Neutrophil (primary cell): Measurements from ENCODE around the gene EIF3F.
A peak's percentile ranks its signal among the peaks of the same experiment; 100 is the strongest.
"Not testable (repeated sequence)": the region's sequence is repeated elsewhere in the genome, so short reads cannot be mapped to it uniquely, and the experiment has no call there.

ENCODE experiments used
- H3K27ac ChIP-seq: fragments of 200-600 bp; sonication (generic); 2 replicates; pipeline ENCODE4 v1.5.1; 2016; ENCODE audit warnings: mild to moderate bottlenecking, moderate library complexity
- H3K27me3 ChIP-seq: fragments of 200-600 bp; sonication (generic); 2 replicates; pipeline ENCODE4 v1.6.0; 2016; ENCODE audit warnings: mild to moderate bottlenecking
- H3K36me3 ChIP-seq: fragments of 200-600 bp; sonication (generic); 2 replicates; pipeline ENCODE4 v1.5.1; 2017
- H3K4me1 ChIP-seq, 2 experiments: fragments of 200-600 bp in 1 of 2; sonication (generic) in 1 of 2; 1 replicate in 1 of 2; 2 replicates in 1 of 2; pipeline versions ENCODE4 v1.5.1 to v1.6.1; 2013 to 2016; ENCODE audit warnings: low read depth in 1 of 2, low read length in 1 of 2, mild to moderate bottlenecking in 1 of 2, moderate library complexity in 1 of 2; ENCODE audit not compliant: control insufficient read depth in 1 of 2, insufficient read depth in 1 of 2
- H3K4me3 ChIP-seq, 2 experiments: fragments of 200-600 bp in 1 of 2; sonication (generic) in 1 of 2; 1 replicate in 1 of 2; 2 replicates in 1 of 2; pipeline ENCODE4 v1.5.1; 2013 to 2016; ENCODE audit warnings: low read depth in 1 of 2, low read length in 1 of 2, mild to moderate bottlenecking in 1 of 2, moderate library complexity in 1 of 2
- H3K9me3 ChIP-seq: fragments of 200-600 bp; sonication (generic); 2 replicates; pipeline ENCODE4 v1.5.1; 2016
- CTCF ChIP-seq: fragments of 200-600 bp; sonication (generic); IDR thresholded peaks from 2 replicates; pipeline ENCODE4 v1.5.1; 2016; ENCODE audit warnings: antibody characterized with exemption

EIF3F gene

GRCh38 chr11:7977232-7977917 lies 9.8 kb upstream of the EIF3F start:
- Histone ChIP-seq H3K27me3 (peaks cover 17% of the 10 kb centered on the region), H3K9me3 (no peaks in the 10 kb centered on the region), H3K36me3 (no peaks in the 10 kb centered on the region), H3K4me3 (no peak overlapping the region), H3K4me1 (no peaks in the 10 kb centered on the region), H3K27ac (no peak overlapping the region)
- no peak for TF ChIP-seq CTCF

- Histone ChIP-seq H3K27me3 (peaks cover 35% of the 10 kb centered on the region), H3K36me3 (no peaks in the 10 kb centered on the region), H3K4me3 (no peak overlapping the region)
These were observed 5.4 kb upstream of the EIF3F start for GRCh38 chr11:7981619-7982157.

GRCh38 chr11:7982582-7983119 lies 4.5 kb upstream of the EIF3F start:
- H3K27ac ChIP-seq = no peak overlapping the region
- no peak overlapping the region for H3K4me3 ChIP-seq
- no peaks in the 10 kb centered on the region for H3K9me3 ChIP-seq
- peaks cover 35% of the 10 kb centered on the region for H3K27me3 ChIP-seq
- TF ChIP-seq CTCF = no peak
- H3K36me3 ChIP-seq = no peaks in the 10 kb centered on the region
- peaks cover 9 to 10% of the 10 kb centered on the region in 2 experiments for H3K4me1 ChIP-seq

More at GRCh38 chr11:7981619-7982157, 5.4 kb upstream of the EIF3F start:
- peaks cover 7 to 8% of the 10 kb centered on the region in 2 experiments for H3K4me1 ChIP-seq
- no peak overlapping the region for H3K27ac ChIP-seq
- TF ChIP-seq CTCF = no peak
- H3K9me3 ChIP-seq = no peaks in the 10 kb centered on the region

DNA sequence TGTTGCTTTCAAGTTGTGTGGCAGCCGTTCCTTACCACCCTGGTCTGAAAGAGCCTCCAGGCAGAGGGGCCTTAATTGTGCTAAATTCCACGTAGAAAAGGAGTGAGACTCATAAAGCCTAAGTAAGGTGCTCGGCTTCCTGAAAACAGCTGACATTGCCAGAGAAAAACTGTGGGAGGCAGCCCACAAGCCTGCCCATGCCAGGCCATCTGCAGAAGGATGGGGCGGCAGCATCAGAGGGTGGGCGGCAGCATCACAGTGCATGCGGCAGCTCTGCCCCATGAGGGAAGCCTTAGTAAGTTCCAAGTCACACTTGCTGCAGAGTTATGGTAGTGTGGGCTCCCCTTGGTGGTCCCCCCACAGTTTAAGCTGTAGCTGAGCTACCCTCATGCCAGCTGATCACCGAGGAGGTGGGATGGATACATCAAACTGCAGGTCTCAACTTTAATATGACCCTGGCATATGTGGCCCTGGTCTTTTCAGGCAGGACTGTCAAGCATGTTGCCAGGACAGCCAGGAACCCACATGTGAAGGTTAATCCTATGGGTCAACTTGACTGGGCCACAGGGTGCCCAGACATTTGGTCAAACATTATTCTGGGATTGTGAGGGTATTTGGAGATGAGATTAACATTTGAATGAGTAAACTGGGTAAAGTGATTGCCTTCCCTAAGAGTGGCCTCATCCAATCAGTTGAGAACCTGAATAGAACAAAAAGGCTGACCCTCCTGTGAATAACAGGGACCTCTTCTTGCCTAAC lies 3.1 kb upstream of the EIF3F start:
- H3K27me3 ChIP-seq = peaks cover 35% of the 10 kb centered on the region
- no peaks in the 10 kb centered on the region for H3K9me3 ChIP-seq
- no peak for TF ChIP-seq CTCF
- no peak overlapping the region for H3K4me3 ChIP-seq
- peaks cover 16 to 18% of the 10 kb centered on the region in 2 experiments for H3K4me1 ChIP-seq
- H3K27ac ChIP-seq = no peak overlapping the region
- peaks cover 1% of the 10 kb centered on the region for H3K36me3 ChIP-seq

DNA sequence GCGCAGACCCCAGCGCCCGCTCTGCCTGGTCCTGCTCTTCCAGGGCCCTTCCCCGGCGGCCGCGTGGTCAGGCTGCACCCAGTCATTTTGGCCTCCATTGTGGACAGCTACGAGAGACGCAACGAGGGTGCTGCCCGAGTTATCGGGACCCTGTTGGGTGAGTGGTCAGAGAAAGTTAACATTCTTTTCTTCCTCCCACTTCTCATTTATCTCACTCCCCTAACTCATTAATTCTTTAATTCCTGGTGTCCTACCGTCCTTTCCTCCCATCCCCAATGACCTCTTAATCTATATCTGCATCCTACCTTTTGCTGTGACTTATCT lies 385 bp downstream of the EIF3F start:
- Histone ChIP-seq H3K27me3 (peaks cover 26% of the 10 kb centered on the region), H3K4me1 (peaks cover 16 to 18% of the 10 kb centered on the region in 2 experiments), H3K4me3 (peak overlapping the region; percentile 61 to 68), H3K27ac (peak overlapping the region; percentile 76), H3K36me3 (peaks cover 16% of the 10 kb centered on the region)
- not testable (repeated sequence) for H3K9me3 ChIP-seq
